HG03045 (cell line): ENCODE results near the gene MAGEA4.
"Not testable (repeated sequence)": the region's sequence is repeated elsewhere in the genome, so short reads cannot be mapped to it uniquely, and the experiment has no call there.

ENCODE experiments used
- ATAC-seq: cut with Tn5 transposase; IDR thresholded peaks from one replicate; pipeline ENCODE4 v1.9.1; 2021; ENCODE audit warnings: mild to moderate bottlenecking, moderate library complexity; ENCODE audit not compliant: unreplicated experiment

Gene MAGEA4, protein sequence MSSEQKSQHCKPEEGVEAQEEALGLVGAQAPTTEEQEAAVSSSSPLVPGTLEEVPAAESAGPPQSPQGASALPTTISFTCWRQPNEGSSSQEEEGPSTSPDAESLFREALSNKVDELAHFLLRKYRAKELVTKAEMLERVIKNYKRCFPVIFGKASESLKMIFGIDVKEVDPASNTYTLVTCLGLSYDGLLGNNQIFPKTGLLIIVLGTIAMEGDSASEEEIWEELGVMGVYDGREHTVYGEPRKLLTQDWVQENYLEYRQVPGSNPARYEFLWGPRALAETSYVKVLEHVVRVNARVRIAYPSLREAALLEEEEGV

GRCh38 chrX:151912780-151913179 is at the start of gene MAGEA4:
Gene MAGEA4, plus strand, starts transcription at chrX:151912889. Its CDS starts 10,776 bp downstream, at chrX:151923665.
- ATAC-seq = no peak

DNA sequence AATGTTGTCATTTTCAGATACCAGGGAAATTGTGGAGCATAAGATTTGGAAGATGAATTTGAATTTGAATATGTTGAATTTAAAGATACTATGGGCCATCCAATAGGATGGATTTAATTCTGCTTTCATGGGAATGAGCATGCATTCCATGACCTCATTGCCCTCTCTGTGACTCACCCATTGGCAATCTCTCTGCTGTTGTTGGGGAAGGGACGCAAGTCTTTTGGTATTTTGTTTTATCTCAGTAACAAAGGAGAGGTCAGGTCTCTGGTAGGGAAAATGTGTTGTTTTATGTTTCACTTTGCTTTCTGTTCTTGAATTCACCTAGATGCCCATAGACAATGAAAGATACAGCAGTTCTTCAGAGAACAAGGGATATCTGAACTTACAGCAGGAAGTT is 42.1 kb upstream of the MAGEA4 start:
- no peak for ATAC-seq

GRCh38 chrX:151871244-151871643 is 41.4 kb upstream of the MAGEA4 start:
- no peak for ATAC-seq

DNA sequence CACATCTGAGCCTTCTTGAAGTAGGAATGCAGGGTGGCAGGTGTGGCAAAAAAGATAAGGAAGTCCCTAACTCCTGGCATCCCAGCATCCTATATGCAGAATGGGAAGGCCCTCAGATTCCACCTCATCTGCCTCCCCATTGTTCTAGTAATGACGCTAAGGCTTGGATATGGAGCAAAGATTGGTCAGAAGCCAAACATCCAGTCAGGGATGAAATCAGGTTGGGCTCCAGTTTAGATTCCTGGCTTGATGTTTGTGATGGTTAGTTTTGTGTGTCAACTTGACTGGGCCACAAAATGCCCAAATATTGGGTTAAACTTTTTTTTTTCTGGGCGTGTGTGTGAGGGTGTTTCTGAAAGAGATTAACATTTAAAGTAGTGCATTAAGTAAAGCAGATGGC is 39.6 kb upstream of the MAGEA4 start:
- ATAC-seq = no peak

GRCh38 chrX:151875270-151876026 is 37.2 kb upstream of the MAGEA4 start:
- ATAC-seq = no peak

- ATAC-seq = no peak
Measured at GRCh38 chrX:151878574-151878973, 34.1 kb upstream of the MAGEA4 start.

- no peak for ATAC-seq
Measured at GRCh38 chrX:151879856-151880255, 32.8 kb upstream of the MAGEA4 start.

DNA sequence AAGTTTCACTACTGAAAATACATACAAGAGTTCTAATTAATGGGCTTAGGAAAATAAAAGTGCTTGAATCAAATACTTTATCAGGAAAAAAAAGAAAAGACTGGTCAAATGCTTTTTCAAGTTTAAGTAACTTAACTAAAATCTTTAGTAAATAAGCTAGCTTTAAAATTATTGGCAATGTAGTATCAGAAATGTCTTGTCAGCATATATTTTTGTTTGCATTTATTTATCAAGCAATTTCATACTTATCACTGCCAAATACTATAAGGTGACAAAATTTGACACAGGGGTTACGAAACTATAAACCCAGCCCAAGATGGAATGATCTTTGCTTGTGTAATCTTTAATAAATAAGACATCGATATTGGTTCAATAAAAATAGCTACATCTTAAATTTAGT is 31.8 kb upstream of the MAGEA4 start:
- ATAC-seq = no peak

DNA sequence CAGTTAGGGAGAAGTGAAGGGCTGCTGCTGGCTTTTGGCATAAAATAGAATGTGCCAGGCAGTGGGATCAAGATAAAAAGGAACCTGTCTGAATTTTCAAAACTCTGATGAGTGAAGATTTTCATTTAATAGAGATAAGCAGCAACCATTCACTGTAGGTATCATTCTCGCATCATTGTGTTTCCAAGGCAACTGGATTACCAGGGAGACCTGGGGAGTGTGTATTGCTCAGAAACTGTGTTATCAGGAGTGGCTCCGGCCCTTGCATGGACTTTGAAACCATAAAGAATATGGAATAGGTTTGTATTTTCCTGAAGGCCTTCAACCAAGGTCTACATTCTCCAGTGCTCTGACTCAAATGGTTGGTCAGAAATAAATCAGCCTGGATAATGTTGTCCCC is 23.3 kb upstream of the MAGEA4 start:
- no peak for ATAC-seq

GRCh38 chrX:151896734-151897474 is 15.8 kb upstream of the MAGEA4 start:
- no peak for ATAC-seq

GRCh38 chrX:151899622-151900021 is 13.1 kb upstream of the MAGEA4 start:
- ATAC-seq = no peak

GRCh38 chrX:151901826-151902225 is 10.9 kb upstream of the MAGEA4 start:
- ATAC-seq = no peak

- ATAC-seq = no peak
Measured at GRCh38 chrX:151902813-151903591, 9.7 kb upstream of the MAGEA4 start.

DNA sequence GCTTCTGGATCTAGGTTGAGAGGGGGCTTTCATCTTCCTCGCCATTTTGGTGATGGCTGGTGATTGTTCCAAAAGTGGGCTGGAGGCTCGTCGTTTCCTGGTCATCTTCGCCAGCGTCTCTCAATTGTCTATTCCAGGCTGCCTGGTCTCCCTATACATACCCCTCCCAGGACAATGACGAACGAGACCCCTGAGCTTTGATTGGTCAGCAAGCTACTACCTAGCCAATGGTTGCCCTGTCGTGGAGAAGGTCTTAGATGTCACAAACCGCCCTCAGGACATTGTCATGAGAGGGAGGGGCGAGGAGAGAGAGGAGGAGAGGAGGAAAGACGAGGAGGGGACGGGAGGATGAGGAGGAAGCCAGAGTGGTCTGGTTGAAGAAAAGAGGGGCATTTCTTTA is 7.7 kb upstream of the MAGEA4 start:
- no peak for ATAC-seq

DNA sequence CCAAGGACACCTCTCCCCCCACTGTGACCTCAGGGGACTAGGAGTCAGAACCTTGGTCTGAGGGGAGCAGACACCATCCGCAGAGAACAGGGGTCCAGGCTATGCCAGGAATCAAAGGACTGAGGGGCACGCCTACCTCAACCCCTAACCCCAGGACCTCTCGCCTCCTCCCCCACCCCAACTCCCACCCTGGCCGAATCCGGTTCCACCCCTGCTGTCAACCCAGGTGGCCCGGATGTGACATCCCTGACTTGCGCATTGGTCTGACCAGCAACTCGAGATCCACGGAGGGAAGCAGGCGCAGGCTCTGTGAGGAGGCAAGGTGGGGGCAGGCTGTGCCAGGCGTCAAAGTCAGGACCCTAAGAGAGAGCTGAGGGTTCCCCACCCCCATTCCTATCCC is 468 bp upstream of the MAGEA4 start:
- no peak for ATAC-seq

DNA sequence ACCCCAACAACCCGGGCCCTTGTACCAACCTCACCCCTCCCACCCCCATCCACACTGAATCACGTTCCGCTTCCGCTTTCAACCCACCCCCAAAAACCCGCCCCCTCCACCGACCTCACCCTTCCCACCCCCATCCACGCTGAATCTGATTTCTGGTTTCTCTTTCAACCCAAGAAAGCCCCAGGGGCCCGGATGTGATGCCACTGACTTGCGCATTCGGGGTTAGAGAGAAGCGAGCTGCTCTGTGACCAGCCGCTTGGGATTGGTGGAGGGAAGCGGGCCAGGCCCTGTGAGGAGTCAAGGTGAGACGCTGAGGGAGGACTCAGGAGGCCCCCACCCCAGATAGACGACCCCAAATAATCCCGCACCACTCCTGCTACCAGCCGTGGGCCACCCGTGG is 6.0 kb downstream of the MAGEA4 start:
- not testable (repeated sequence) for ATAC-seq

GRCh38 chrX:151919610-151920009 is 6.9 kb downstream of the MAGEA4 start:
- ATAC-seq = no peak

DNA sequence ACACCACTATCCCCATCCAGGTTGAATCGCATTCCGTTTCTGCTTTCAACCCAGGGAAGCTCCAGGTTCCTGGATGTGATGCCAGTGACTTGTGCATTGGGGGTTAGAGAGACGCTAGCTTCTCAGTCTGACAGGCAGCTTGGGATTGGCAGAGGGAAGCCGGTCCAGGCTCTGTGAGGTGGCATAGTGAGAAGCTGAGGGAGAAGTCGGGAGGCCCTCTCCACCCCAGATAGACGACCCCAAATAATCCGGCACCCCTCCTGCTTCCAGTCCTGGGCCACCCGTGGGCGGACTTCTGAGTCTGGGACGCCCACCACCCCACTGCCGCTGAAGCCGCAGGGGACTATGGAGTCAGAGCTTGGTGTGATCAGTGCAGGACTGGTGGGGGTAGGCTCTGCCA is 7.4 kb downstream of the MAGEA4 start:
- ATAC-seq = no peak

DNA sequence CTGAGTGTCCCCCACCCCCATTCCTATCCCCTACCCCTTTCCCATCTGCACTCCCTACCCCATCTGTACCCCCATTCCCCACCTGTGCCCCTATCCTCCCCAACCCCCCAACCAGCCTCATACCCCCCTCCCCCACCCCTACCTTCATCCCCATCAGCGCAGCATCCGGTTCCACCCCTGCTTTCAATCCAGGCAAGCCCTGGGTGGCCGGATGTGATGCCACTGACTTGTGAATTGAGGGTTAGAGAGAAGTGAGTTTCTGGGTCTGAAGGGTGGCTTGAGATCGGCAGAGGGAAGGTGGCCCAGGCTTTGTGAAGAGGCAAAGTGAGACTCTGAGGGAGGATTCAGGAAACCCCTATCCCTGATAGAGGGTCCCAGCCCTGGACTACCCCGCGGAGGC is 7.8 kb downstream of the MAGEA4 start:
- ATAC-seq = no peak

- ATAC-seq = no peak
Measured at GRCh38 chrX:151921292-151921691, 8.6 kb downstream of the MAGEA4 start.

- ATAC-seq = no peak
Measured at GRCh38 chrX:151921866-151922265, 9.2 kb downstream of the MAGEA4 start.
